ENCODE data around the gene CGNL1.

CGNL1 gene

DNA sequence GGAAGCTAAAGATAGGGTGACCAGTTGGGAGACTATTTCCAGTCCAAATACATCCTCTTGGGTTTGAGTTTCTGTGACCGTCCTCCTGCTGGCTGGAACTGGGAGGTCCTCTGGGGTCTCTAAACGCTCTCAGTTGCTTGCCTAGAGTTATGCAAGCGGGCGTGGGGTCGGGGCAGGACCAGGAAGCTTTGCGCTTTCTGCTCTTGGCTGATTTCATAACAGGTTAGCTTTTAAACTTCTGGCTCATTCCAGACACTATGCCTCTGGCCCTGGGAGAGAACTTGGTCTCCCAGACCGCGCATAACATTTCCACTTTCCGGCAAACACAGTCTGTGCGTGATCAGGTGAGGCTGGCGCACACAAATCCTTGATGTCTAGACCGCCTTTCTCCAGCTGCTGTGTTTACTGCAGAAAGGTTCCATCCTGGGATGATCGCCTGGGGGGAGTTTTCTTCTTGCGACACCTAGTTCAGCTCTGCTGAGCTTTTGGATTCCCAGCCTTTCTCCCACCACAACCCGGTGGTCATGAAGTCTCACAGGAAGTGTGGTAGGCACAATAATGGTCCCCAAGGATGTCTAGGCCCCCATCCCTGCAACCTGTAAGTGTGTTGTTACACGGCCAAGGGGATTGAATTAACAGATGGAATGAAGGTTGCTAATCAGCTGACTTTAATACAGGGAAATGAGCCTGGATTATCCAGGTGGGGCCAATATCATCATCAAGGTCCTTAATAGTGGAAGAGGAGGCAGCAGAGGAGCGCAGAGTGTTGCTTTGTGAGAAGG is 23.6 kb upstream of the CGNL1 start:
- no peak for DNase-seq

GRCh38 chr15:57353317-57353804 is 22.9 kb upstream of the CGNL1 start:
- DNase-seq: no peak

- DNase-seq: no peak
These were observed 21.7 kb upstream of the CGNL1 start for GRCh38 chr15:57354436-57355123.

GRCh38 chr15:57355259-57355658 is 21.0 kb upstream of the CGNL1 start:
- no peak for DNase-seq

GRCh38 chr15:57356178-57356577 is 20.1 kb upstream of the CGNL1 start:
- DNase-seq: no peak

- no peak for DNase-seq
These were observed 19.7 kb upstream of the CGNL1 start for GRCh38 chr15:57356636-57357035.

- DNase-seq: no peak
These were observed 18.5 kb upstream of the CGNL1 start for GRCh38 chr15:57357799-57358198.

DNA sequence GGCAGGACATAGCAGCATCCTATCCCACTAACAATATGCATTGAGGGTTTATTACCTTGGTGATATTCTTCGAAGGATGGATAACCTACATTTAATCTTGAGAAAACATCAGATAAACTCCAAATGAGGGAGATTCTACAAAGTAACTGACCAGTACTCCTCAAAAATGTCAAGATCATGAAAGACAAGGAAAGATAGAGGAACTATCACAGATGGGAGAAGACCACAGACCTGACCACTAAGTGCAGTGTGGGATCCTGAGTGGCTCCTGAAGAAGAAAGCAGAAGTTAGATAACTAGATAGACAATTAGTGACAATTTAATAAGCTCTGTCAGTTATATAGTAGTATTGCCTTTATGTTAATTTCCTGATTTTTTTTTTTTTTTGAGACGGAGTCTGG is 17.7 kb upstream of the CGNL1 start:
- DNase-seq: no peak

- no peak for DNase-seq
These were observed 12.6 kb upstream of the CGNL1 start for GRCh38 chr15:57363661-57364060.

GRCh38 chr15:57364282-57365007 is 11.9 kb upstream of the CGNL1 start:
- DNase-seq: peak; percentile 64 to 68

DNA sequence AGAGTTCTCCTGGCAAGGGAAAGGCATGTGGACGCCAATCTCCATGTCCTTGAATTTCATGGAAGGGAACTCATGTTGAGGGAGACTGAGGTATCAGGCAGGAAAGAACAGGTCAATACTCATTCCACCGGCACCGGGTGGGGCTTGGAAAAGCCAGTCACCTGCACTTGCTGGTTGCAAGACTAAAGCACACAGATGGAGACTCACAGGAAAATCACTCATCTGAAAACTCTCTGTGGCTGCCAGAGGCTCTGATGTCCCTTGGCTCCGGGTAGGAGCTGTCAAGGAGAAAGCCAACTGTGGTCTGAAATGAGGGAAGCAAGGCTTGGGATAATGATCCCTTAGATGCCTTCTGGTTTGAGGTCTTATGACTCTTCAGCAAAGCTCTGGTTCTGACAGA is 8.7 kb upstream of the CGNL1 start:
- DNase-seq: no peak

- no peak for DNase-seq
These were observed 5.4 kb upstream of the CGNL1 start for GRCh38 chr15:57370929-57371328.

- no peak for DNase-seq
These were observed 2.9 kb upstream of the CGNL1 start for GRCh38 chr15:57373251-57373881.

DNA sequence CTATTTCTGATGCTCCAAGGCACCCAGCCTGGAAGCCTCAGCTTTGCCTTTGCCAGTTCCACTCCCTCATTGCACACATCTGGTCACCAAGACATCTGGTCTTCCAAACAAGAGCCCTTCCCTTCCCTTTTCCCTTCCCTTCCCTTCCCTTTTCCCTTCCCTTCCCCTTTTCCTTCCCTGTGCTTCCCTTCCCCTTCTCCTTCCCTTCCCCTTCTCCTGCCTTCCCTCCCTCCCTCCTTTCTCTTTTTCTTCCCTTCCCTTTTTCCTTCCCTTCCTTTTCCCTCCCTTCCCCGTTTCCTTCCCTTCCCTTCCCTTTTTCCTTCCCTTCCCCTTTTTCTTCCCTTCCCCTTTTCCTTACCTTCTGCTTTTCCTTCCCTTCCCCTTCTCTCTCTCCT is 2.4 kb upstream of the CGNL1 start:
- no peak for DNase-seq

GRCh38 chr15:57376696-57377477 is 582 bp downstream of the CGNL1 start:
- DNase-seq: no peak

GRCh38 chr15:57377478-57377847 is 1.2 kb downstream of the CGNL1 start:
- no peak for DNase-seq

GRCh38 chr15:57379487-57379886 is 3.2 kb downstream of the CGNL1 start:
- no peak for DNase-seq

DNA sequence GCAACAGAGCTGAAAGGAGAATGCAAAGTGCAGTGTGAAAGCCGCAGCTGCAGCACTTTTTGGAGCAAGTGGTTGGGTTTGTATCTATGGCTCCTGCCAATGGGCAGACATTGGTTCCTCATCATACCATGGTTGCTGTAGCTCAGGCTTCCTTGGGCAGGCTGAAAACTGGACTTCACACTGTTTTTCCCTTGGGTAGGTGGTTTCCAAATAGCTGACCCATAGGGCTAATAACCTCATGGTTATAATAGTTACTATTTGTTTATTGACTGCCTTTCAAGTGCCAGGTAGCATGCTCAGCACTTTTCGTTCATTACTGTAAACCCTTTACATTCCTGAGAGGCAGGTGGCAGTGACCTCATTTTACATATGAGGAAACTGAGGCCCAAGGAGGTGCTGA is 4.5 kb downstream of the CGNL1 start:
- DNase-seq: no peak

DNA sequence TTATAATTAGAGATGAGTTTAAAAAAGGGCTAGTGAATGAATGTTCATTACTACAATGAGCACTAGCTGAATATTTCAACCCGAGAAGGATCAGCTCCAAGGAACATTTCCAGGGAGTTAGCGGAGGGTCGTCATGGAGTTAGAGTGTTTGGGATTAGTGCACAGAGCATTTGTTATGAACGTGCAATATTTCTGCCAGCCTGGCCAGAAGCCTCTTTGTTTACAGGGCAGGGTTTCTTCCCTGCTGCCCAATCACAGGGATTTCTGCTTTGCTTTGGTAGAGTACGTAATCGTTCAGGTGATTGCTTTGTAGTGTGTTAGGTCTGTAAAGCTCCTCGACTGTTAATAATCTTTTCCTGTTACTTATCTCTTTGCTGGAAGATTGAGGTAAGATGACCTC is 5.9 kb downstream of the CGNL1 start:
- DNase-seq: no peak

DNA sequence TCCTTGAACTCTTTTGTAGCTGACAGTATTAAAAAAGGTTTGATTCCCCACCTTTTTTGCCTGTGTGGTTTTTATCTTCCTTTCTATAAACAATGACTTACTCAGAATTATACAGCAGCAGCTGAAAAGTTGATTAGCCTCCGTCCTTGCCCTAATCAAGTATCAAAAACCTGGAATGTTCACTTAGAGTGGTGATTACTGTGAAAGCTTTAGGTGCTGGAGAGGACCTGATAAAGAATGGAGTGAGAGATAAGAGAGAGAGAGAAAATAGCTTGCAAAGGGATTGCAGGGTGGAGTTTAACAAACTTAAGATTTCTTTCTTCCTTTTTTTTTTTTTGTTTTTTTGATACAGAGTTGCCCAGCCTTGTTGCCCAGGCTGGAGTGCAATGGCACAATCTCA is 6.7 kb downstream of the CGNL1 start:
- no peak for DNase-seq

GRCh38 chr15:57384024-57384423 is 7.7 kb downstream of the CGNL1 start:
- DNase-seq: no peak

DNA sequence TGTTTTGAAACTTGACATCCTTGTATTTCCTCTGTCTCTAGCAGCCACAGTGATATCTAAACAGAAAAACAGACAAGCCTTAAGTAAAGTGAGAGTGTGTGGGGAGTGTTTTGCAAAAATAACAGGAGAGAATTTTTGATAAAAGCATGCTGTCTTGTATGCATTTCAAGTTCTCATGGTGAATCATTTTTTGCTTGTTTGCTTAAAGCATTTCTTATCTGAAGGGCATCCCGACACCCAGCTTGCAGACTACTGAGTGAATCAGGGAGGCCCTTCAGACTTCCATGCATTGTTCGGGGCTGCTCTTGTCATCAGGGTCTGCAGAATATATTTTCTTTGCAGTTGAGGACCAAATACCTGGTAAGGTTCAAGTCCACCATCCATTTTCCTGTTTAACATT is 8.5 kb downstream of the CGNL1 start:
- no peak for DNase-seq

All from inflammatory macrophage (primary cell).